ENCODE measurements around the gene LGI4.
A peak's percentile ranks its signal among the peaks of the same experiment; 100 is the strongest.

LGI4 gene

GRCh38 chr19:35144259-35144599, 9.4 kb upstream of the LGI4 start:
- no CpG with 5 or more reads among the region's 6 CpGs for WGBS (ENCODE audit: extremely low coverage, insufficient coverage, insufficient read length)
- H2AFZ ChIP-seq (ENCODE audit: insufficient read depth, low read length, poor library complexity): no peak overlapping the region
- H3K4ac ChIP-seq (ENCODE audit: low read depth, low read length): no peak overlapping the region
- no peak overlapping the region for H2AK5ac ChIP-seq (ENCODE audit: low read length)
- H4K91ac ChIP-seq (ENCODE audit: low read depth, low read length): no peak overlapping the region
- H3K9ac ChIP-seq (ENCODE audit: low read length): no peak overlapping the region
- H2BK120ac ChIP-seq (ENCODE audit: insufficient read depth, low read length, poor library complexity): no peak overlapping the region
- no peak for DNase-seq
- H3K4me3 ChIP-seq (ENCODE audit: low read depth, low read length): no peak overlapping the region
- peaks cover 0 to 8% of the 10 kb centered on the region in 2 experiments for H3K4me1 ChIP-seq (ENCODE audit: control insufficient read depth in 1 of 2, insufficient read depth in 2 of 2, low read length in 2 of 2)
- no peak overlapping the region for H4K8ac ChIP-seq (ENCODE audit: low read depth, low read length)
- no peak overlapping the region for H2BK12ac ChIP-seq (ENCODE audit: low read length)
- H3K18ac ChIP-seq (ENCODE audit: low read length): no peak overlapping the region
- no peaks in the 10 kb centered on the region for H3K79me1 ChIP-seq (ENCODE audit: low read length)
- no peak overlapping the region for H3K23ac ChIP-seq (ENCODE audit: low read length)
- no peak overlapping the region for H3K14ac ChIP-seq (ENCODE audit: low read length)
- no peak overlapping the region for H2BK5ac ChIP-seq (ENCODE audit: low read depth, low read length, poor library complexity)
- H3K9me3 ChIP-seq (ENCODE audit: insufficient read depth, low read depth, low read length): no peaks in the 10 kb centered on the region
- H3K27me3 ChIP-seq (ENCODE audit: insufficient read depth, low read length): peaks cover 26% of the 10 kb centered on the region
- H4K12ac ChIP-seq (ENCODE audit: low read depth, low read length): no peak overlapping the region
- no peaks in the 10 kb centered on the region for H3K79me2 ChIP-seq (ENCODE audit: control insufficient read depth, insufficient read depth, low read length, poor library complexity)
- no peak overlapping the region for H3K4me2 ChIP-seq (ENCODE audit: low read length)
- H3K36me3 ChIP-seq (ENCODE audit: control insufficient read depth in 1 of 2, insufficient read depth in 2 of 2, low read length in 2 of 2): no peaks in the 10 kb centered on the region
- H3K27ac ChIP-seq (ENCODE audit: low read depth, low read length): no peak overlapping the region

GRCh38 chr19:35143818-35144217, 9.0 kb upstream of the LGI4 start:
- no peak overlapping the region for H3K4me2 ChIP-seq (ENCODE audit: low read length)
- WGBS (ENCODE audit: extremely low coverage, insufficient coverage, insufficient read length): no CpG with 5 or more reads among the region's 3 CpGs
- DNase-seq: no peak
- no peak overlapping the region for H2AK5ac ChIP-seq (ENCODE audit: low read length)
- no peak overlapping the region for H2BK120ac ChIP-seq (ENCODE audit: insufficient read depth, low read length, poor library complexity)
- H3K4me3 ChIP-seq (ENCODE audit: low read depth, low read length): no peak overlapping the region
- H3K36me3 ChIP-seq (ENCODE audit: control insufficient read depth in 1 of 2, insufficient read depth in 2 of 2, low read length in 2 of 2): no peaks in the 10 kb centered on the region
- no peaks in the 10 kb centered on the region for H3K79me1 ChIP-seq (ENCODE audit: low read length)
- no peak overlapping the region for H4K8ac ChIP-seq (ENCODE audit: low read depth, low read length)
- no peak overlapping the region for H3K9ac ChIP-seq (ENCODE audit: low read length)
- peaks cover 26% of the 10 kb centered on the region for H3K27me3 ChIP-seq (ENCODE audit: insufficient read depth, low read length)
- H3K79me2 ChIP-seq (ENCODE audit: control insufficient read depth, insufficient read depth, low read length, poor library complexity): no peaks in the 10 kb centered on the region
- H3K14ac ChIP-seq (ENCODE audit: low read length): no peak overlapping the region
- no peak overlapping the region for H3K23ac ChIP-seq (ENCODE audit: low read length)
- H3K4me1 ChIP-seq (ENCODE audit: control insufficient read depth in 1 of 2, insufficient read depth in 2 of 2, low read length in 2 of 2): peaks cover 0 to 8% of the 10 kb centered on the region in 2 experiments
- H3K9me3 ChIP-seq (ENCODE audit: insufficient read depth, low read depth, low read length): no peaks in the 10 kb centered on the region
- H3K27ac ChIP-seq (ENCODE audit: low read depth, low read length): no peak overlapping the region
- H3K4ac ChIP-seq (ENCODE audit: low read depth, low read length): no peak overlapping the region
- H3K18ac ChIP-seq (ENCODE audit: low read length): no peak overlapping the region
- H4K12ac ChIP-seq (ENCODE audit: low read depth, low read length): no peak overlapping the region
- H4K91ac ChIP-seq (ENCODE audit: low read depth, low read length): no peak overlapping the region
- H2AFZ ChIP-seq (ENCODE audit: insufficient read depth, low read length, poor library complexity): no peak overlapping the region
- H2BK5ac ChIP-seq (ENCODE audit: low read depth, low read length, poor library complexity): no peak overlapping the region
- H2BK12ac ChIP-seq (ENCODE audit: low read length): no peak overlapping the region

GRCh38 chr19:35143231-35143715, 8.4 kb upstream of the LGI4 start, which contains the start of gene FXYD7:
FXYD7 (plus strand) TSS chr19:35143255; CDS start chr19:35143334, 79 bp downstream.
- H2AFZ ChIP-seq (ENCODE audit: insufficient read depth, low read length, poor library complexity): no peak within 1 kb of the TSS
- no peak within 1 kb of the TSS for H2AK5ac ChIP-seq (ENCODE audit: low read length)
- H3K23ac ChIP-seq (ENCODE audit: low read length): no peak within 1 kb of the TSS
- H3K9me3 ChIP-seq (ENCODE audit: insufficient read depth, low read depth, low read length): no peaks in the 10 kb centered on the region
- H2BK12ac ChIP-seq (ENCODE audit: low read length): no peak within 1 kb of the TSS
- no peak within 1 kb of the TSS for H4K12ac ChIP-seq (ENCODE audit: low read depth, low read length)
- DNase-seq: no peak
- no peak within 1 kb of the TSS for H2BK5ac ChIP-seq (ENCODE audit: low read depth, low read length, poor library complexity)
- H3K4me3 ChIP-seq (ENCODE audit: low read depth, low read length): no peak within 1 kb of the TSS
- no peak within 1 kb of the TSS for H4K8ac ChIP-seq (ENCODE audit: low read depth, low read length)
- H3K9ac ChIP-seq (ENCODE audit: low read length): no peak within 1 kb of the TSS
- no CpG with 5 or more reads among the region's 31 CpGs for WGBS (ENCODE audit: extremely low coverage, insufficient coverage, insufficient read length)
- H3K27ac ChIP-seq (ENCODE audit: low read depth, low read length): no peak within 1 kb of the TSS
- no peak within 1 kb of the TSS for H4K91ac ChIP-seq (ENCODE audit: low read depth, low read length)
- H2BK120ac ChIP-seq (ENCODE audit: insufficient read depth, low read length, poor library complexity): no peak within 1 kb of the TSS
- H3K4ac ChIP-seq (ENCODE audit: low read depth, low read length): no peak within 1 kb of the TSS
- peaks cover 0 to 8% of the 10 kb centered on the region in 2 experiments for H3K4me1 ChIP-seq (ENCODE audit: control insufficient read depth in 1 of 2, insufficient read depth in 2 of 2, low read length in 2 of 2)
- H3K27me3 ChIP-seq (ENCODE audit: insufficient read depth, low read length): peaks cover 26% of the 10 kb centered on the region
- no peak within 1 kb of the TSS for H3K14ac ChIP-seq (ENCODE audit: low read length)
- no peaks in the 10 kb centered on the region for H3K79me2 ChIP-seq (ENCODE audit: control insufficient read depth, insufficient read depth, low read length, poor library complexity)
- H3K79me1 ChIP-seq (ENCODE audit: low read length): no peaks in the 10 kb centered on the region
- no peaks in the 10 kb centered on the region for H3K36me3 ChIP-seq (ENCODE audit: control insufficient read depth in 1 of 2, insufficient read depth in 2 of 2, low read length in 2 of 2)
- H3K18ac ChIP-seq (ENCODE audit: low read length): no peak within 1 kb of the TSS
- H3K4me2 ChIP-seq (ENCODE audit: low read length): peak within 1 kb of the TSS; percentile 42

DNA sequence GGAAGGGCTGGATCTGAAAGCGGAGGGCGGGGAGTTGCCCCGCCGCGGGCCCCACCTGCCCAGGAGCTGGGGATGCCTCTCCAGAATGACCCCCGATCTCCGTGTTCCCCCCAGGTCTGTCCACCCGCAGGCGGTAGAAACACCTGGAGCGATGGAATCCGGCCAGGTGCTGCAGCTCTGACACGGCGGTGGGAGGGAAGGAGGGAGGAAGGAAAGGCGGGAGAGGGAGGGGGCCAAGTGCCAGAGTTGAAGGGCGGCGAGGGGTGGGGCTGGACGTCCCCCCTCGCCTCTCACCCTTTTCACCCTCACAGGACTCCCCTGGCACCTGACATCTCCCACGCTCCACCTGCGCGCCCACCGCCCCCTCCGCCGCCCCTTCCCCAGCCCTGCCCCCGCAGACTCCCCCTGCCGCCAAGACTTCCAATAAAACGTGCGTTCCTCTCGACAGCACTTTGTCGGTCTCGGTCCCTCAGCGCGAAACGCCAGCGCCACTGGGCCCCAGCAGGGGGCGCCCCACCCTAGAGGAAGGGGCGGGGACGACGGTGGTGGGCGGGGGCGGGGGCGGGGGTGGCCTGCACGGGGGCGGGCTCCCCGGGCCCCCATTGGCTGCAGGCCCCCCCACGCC, 7.9 kb upstream of the LGI4 start:
- no peaks in the 10 kb centered on the region for H3K79me2 ChIP-seq (ENCODE audit: control insufficient read depth, insufficient read depth, low read length, poor library complexity)
- peak overlapping the region; percentile 42 for H3K4me2 ChIP-seq (ENCODE audit: low read length)
- no peak overlapping the region for H4K91ac ChIP-seq (ENCODE audit: low read depth, low read length)
- no peak overlapping the region for H3K4ac ChIP-seq (ENCODE audit: low read depth, low read length)
- H2BK5ac ChIP-seq (ENCODE audit: low read depth, low read length, poor library complexity): no peak overlapping the region
- H2AK5ac ChIP-seq (ENCODE audit: low read length): no peak overlapping the region
- no peak overlapping the region for H4K8ac ChIP-seq (ENCODE audit: low read depth, low read length)
- H3K27me3 ChIP-seq (ENCODE audit: insufficient read depth, low read length): peaks cover 26% of the 10 kb centered on the region
- H3K14ac ChIP-seq (ENCODE audit: low read length): no peak overlapping the region
- no CpG with 5 or more reads among the region's 46 CpGs for WGBS (ENCODE audit: extremely low coverage, insufficient coverage, insufficient read length)
- peak in 1 of 2 donors; percentile 65 for DNase-seq
- no peaks in the 10 kb centered on the region for H3K79me1 ChIP-seq (ENCODE audit: low read length)
- H3K36me3 ChIP-seq (ENCODE audit: control insufficient read depth in 1 of 2, insufficient read depth in 2 of 2, low read length in 2 of 2): no peaks in the 10 kb centered on the region
- no peak overlapping the region for H3K27ac ChIP-seq (ENCODE audit: low read depth, low read length)
- peaks cover 0 to 8% of the 10 kb centered on the region in 2 experiments for H3K4me1 ChIP-seq (ENCODE audit: control insufficient read depth in 1 of 2, insufficient read depth in 2 of 2, low read length in 2 of 2)
- H4K12ac ChIP-seq (ENCODE audit: low read depth, low read length): no peak overlapping the region
- no peak overlapping the region for H2BK120ac ChIP-seq (ENCODE audit: insufficient read depth, low read length, poor library complexity)
- H3K4me3 ChIP-seq (ENCODE audit: low read depth, low read length): no peak overlapping the region
- no peak overlapping the region for H2AFZ ChIP-seq (ENCODE audit: insufficient read depth, low read length, poor library complexity)
- no peaks in the 10 kb centered on the region for H3K9me3 ChIP-seq (ENCODE audit: insufficient read depth, low read depth, low read length)
- no peak overlapping the region for H2BK12ac ChIP-seq (ENCODE audit: low read length)
- H3K18ac ChIP-seq (ENCODE audit: low read length): no peak overlapping the region
- H3K9ac ChIP-seq (ENCODE audit: low read length): no peak overlapping the region
- no peak overlapping the region for H3K23ac ChIP-seq (ENCODE audit: low read length)
